Gastrocnemius medialis (tissue), 4 donors: ENCODE results near the gene C5.

Experiments used
- CTCF ChIP-seq, 5 experiments: fragments of 450-650 bp in 3 of 5; fragments of 200-600 bp in 2 of 5; sonication (generic) in 2 of 5; IDR thresholded peaks in 4 of 5; conservative IDR thresholded peaks in 1 of 5; 1 replicate in 4 of 5; 2 replicates in 1 of 5; pipeline ENCODE4 v1.5.1; 2016 to 2019; ENCODE audit warnings: antibody characterized with exemption in 5 of 5, mild to moderate bottlenecking in 3 of 5, moderate library complexity in 3 of 5
- POLR2A ChIP-seq, 2 donors: fragments of 450-650 bp; IDR thresholded peaks; one replicate each; pipeline ENCODE4 v1.6.1; 2017; ENCODE audit warnings: antibody characterized with exemption in 2 of 2, mild to moderate bottlenecking in 2 of 2, moderate library complexity in 2 of 2

- TF ChIP-seq POLR2A (IDR thresholded peaks at IDR 0.05) = no peak
- TF ChIP-seq CTCF (IDR thresholded peaks at IDR 0.05 in 4 of 5, conservative IDR thresholded peaks at IDR 0.05 in 1 of 5) = no peak
Measured at GRCh38 chr9:120944948-120945347, 105.1 kb downstream of the C5 start.
